ENCODE measurements around the gene BRD2. TPM values are rescaled to one million over a fixed set of nuclear protein-coding genes. Genes with fewer than 3 reads are reported as not detected.

BRD2 gene
- total RNA-seq, 4 donors from 2014 or later = 107 to 154 (median 124) TPM

DNA sequence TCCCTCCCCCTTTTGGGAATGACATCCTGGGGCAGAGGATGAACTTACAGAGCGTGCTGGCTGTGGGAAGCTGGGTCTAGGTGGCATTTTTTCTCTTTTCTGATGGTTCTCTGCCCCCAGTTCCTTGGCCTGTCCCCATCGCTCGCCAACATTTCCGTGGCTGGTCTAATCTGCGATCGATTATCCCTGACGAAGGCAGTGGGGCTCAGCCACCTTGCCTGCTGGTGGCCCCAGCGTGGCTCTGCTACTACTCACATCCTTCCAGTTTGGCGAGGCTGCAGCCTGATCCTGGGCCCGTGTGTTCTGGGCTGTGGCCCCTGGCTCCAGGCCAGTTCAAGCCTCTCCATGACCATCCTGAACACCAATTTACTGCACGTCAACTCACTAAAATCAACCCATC is 47.4 kb downstream of the BRD2 start:
- ATAC-seq = no peak
- Histone ChIP-seq H3K36me3 (no peaks in the 10 kb centered on the region), H3K27me3 (peaks cover 45% of the 10 kb centered on the region), H3K4me3 (no peak overlapping the region), H3K9me3 (no peaks in the 10 kb centered on the region), H3K4me1 (peaks cover 0 to 36% (median 7%) of the 10 kb centered on the region in 3 donors), H3K27ac (peak overlapping the region in 2 of 4 donors; percentile 28 to 56)
- TF ChIP-seq EP300 (IDR thresholded peaks at IDR 0.05) (no peak), POLR2AphosphoS5 (IDR thresholded peaks at IDR 0.05) (no peak), POLR2A (IDR thresholded peaks at IDR 0.05) (no peak)
- TF ChIP-seq, protein P1, sequence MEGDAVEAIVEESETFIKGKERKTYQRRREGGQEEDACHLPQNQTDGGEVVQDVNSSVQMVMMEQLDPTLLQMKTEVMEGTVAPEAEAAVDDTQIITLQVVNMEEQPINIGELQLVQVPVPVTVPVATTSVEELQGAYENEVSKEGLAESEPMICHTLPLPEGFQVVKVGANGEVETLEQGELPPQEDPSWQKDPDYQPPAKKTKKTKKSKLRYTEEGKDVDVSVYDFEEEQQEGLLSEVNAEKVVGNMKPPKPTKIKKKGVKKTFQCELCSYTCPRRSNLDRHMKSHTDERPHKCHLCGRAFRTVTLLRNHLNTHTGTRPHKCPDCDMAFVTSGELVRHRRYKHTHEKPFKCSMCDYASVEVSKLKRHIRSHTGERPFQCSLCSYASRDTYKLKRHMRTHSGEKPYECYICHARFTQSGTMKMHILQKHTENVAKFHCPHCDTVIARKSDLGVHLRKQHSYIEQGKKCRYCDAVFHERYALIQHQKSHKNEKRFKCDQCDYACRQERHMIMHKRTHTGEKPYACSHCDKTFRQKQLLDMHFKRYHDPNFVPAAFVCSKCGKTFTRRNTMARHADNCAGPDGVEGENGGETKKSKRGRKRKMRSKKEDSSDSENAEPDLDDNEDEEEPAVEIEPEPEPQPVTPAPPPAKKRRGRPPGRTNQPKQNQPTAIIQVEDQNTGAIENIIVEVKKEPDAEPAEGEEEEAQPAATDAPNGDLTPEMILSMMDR (IDR thresholded peaks at IDR 0.05) = no peak
- 75 to 77% methylated on average over 11 of the region's 11 CpGs for WGBS, 2 donors (ENCODE audit: low coverage in 1 of 2)

DNA sequence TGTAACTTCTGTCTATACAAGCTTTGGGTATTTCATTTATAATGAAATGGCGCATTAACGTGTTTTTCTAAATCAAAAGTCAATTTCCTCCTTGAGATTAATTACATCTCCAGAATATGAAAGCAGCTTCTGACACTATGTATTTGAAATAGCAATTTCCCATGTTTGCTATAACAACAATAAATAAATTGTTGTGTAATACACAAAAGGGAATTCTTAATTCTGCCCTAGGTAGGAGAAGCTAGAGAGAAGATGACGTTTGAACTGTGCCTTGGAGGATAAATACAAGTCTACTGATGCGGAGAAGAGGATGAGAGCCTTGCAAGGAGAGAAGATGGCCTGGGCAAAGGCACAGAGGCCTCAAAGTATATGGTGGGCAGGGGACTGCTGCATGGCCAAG is 48.6 kb downstream of the BRD2 start:
- Histone ChIP-seq H3K27me3 (peaks cover 36% of the 10 kb centered on the region), H3K4me1 (peaks cover 0 to 36% (median 7%) of the 10 kb centered on the region in 3 donors), H3K27ac (no peak overlapping the region), H3K9me3 (no peaks in the 10 kb centered on the region), H3K4me3 (no peak overlapping the region), H3K36me3 (no peaks in the 10 kb centered on the region)
- WGBS, 2 donors (ENCODE audit: low coverage in 1 of 2) = 65 to 71% methylated on average over 4 of the region's 4 CpGs
- no peak for ATAC-seq
- TF ChIP-seq, protein P1 (IDR thresholded peaks at IDR 0.05) = no peak
- TF ChIP-seq POLR2A (IDR thresholded peaks at IDR 0.05) (no peak), POLR2AphosphoS5 (IDR thresholded peaks at IDR 0.05) (no peak), EP300 (IDR thresholded peaks at IDR 0.05) (no peak)

DNA sequence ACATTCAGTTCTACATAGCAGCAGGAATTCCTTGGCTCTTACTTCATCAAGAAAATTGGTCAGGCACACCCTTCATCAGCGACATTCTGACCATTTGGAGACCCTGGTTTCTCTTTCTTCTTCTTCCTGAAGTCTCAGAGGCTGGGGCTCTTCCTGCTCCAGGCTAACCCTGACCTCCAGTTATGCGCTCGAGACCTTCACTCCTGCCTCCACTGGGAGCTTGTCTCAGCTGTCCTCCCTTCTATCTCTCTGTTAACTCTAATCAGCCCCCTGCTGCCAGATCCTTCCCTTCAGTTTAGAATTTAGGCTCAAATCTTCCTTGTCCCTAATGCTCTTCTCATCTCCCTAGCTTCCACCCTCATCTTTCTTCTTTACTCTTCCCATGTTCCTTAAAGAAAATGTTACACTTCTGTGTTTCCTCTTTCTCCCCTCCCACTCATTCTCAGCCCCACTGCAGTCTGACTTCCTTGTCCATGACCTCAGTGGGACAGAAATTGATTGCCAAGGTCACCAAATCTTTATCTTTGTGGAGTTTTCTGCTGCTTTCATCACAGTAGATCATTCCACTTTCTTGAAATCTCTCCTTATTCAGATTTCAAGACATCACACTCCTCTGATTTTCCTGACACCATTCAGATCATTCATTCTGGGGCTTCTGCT is 49.4 kb downstream of the BRD2 start:
- Histone ChIP-seq H3K4me3 (no peak overlapping the region), H3K27me3 (peaks cover 28% of the 10 kb centered on the region), H3K27ac (peak overlapping the region in 3 of 4 donors; percentile 9 to 76 (median 71)), H3K36me3 (no peaks in the 10 kb centered on the region), H3K4me1 (peaks cover 0 to 36% (median 7%) of the 10 kb centered on the region in 3 donors), H3K9me3 (no peaks in the 10 kb centered on the region)
- WGBS, 2 donors (ENCODE audit: low coverage in 1 of 2) = 58 to 83% methylated on average over 2 to 3 of the region's 3 CpGs
- ATAC-seq = no peak
- TF ChIP-seq EP300 (IDR thresholded peaks at IDR 0.05) (no peak), POLR2AphosphoS5 (IDR thresholded peaks at IDR 0.05) (no peak), POLR2A (IDR thresholded peaks at IDR 0.05) (no peak)
- TF ChIP-seq, protein P1 (IDR thresholded peaks at IDR 0.05) = no peak

DNA sequence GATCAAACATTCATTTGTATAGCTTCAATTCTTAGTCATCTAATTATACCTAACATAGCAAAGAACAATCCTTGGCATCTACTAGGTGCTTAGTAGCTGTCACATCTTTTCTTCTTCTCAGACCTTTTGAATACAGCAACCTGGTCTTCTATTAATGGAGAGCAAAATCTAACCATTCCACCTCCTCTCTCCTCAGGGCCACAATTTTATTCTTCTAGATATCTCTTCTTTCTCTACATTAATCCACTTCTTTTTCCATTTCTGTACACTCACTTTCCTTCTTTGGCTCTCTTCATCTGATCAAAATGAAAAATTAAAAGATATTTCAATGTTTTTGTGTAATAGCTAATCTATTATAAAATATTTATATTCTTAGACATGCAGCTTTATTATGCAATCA is 50.0 kb downstream of the BRD2 start:
- TF ChIP-seq POLR2AphosphoS5 (IDR thresholded peaks at IDR 0.05) = no peak
- no peak for TF ChIP-seq EP300 (IDR thresholded peaks at IDR 0.05)
- no peaks in the 10 kb centered on the region for H3K36me3 ChIP-seq
- no peak overlapping the region for H3K4me3 ChIP-seq
- ATAC-seq = no peak
- peaks cover 25% of the 10 kb centered on the region for H3K27me3 ChIP-seq
- peak overlapping the region in 3 of 4 donors; percentile 71 to 76 (median 76) for H3K27ac ChIP-seq
- H3K4me1 ChIP-seq = peaks cover 0 to 36% (median 7%) of the 10 kb centered on the region in 3 donors
- H3K9me3 ChIP-seq = no peaks in the 10 kb centered on the region

DNA sequence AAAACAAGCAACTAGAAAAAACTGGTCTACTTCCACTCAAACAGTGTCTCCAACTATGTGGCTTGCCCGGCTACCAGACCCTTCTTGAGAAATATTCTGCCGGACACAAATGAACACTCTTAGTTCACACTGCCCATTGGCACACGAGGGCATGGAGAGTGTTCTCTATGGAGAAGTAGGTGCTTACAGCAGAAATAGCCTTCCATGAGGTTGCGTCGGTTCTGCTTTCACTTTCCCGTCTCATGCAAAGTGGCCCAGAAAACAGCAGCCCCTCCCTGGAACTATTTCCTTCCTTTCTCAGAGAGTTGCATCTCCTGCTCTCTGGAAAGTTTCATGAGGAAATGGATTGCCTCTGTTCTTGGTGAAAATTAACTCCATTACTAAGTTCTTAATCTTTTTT is 50.5 kb downstream of the BRD2 start:
- peaks cover 0 to 36% (median 7%) of the 10 kb centered on the region in 3 donors for H3K4me1 ChIP-seq

More for the DNA sequence above, 50.5 kb downstream of the BRD2 start:
- peak overlapping the region in 1 of 2 donors; percentile 28 for H3K4me3 ChIP-seq
- peak; percentile 88 for ATAC-seq
- peak; percentile 44 for TF ChIP-seq POLR2AphosphoS5 (IDR thresholded peaks at IDR 0.05)
- TF ChIP-seq, protein P1 (IDR thresholded peaks at IDR 0.05) = no peak
- 20 to 26% methylated on average over 6 of the region's 6 CpGs for WGBS, 2 donors (ENCODE audit: low coverage in 1 of 2)
- H3K9me3 ChIP-seq = no peaks in the 10 kb centered on the region
- peak overlapping the region; percentile 24 to 76 (median 74) for H3K27ac ChIP-seq
- peaks cover 20% of the 10 kb centered on the region for H3K27me3 ChIP-seq
- H3K36me3 ChIP-seq = no peaks in the 10 kb centered on the region
